NCI-H1105 (cell line): Measurements from ENCODE around the gene CPLX1.
"Not testable (repeated sequence)": the region's sequence is repeated elsewhere in the genome, so short reads cannot be mapped to it uniquely, and the experiment has no call there.

Experiments used
- DNase-seq: peaks from one replicate; lab custom pipeline; 2025; lab: John Stamatoyannopoulos, UW

Gene CPLX1

GRCh38 chr4:754221-755120, 71.5 kb downstream of the CPLX1 start:
- no peak for DNase-seq

- DNase-seq = not testable (repeated sequence)
Observed at GRCh38 chr4:753186-753585, 72.7 kb downstream of the CPLX1 start.

GRCh38 chr4:752196-752861, 73.6 kb downstream of the CPLX1 start:
- DNase-seq = no peak

GRCh38 chr4:751676-752075, 74.3 kb downstream of the CPLX1 start:
- no peak for DNase-seq

GRCh38 chr4:749698-750666, 75.9 kb downstream of the CPLX1 start:
- no peak for DNase-seq

GRCh38 chr4:748461-748860, 77.5 kb downstream of the CPLX1 start:
- no peak for DNase-seq

- DNase-seq = no peak
Observed at GRCh38 chr4:747546-748170, 78.3 kb downstream of the CPLX1 start.

GRCh38 chr4:744212-744841, 81.6 kb downstream of the CPLX1 start:
- no peak for DNase-seq

GRCh38 chr4:743463-744211, 82.3 kb downstream of the CPLX1 start:
- DNase-seq = no peak

GRCh38 chr4:742742-743311, 83.1 kb downstream of the CPLX1 start:
- no peak for DNase-seq

- DNase-seq = no peak
Observed at GRCh38 chr4:742096-742741, 83.7 kb downstream of the CPLX1 start.

- DNase-seq = no peak
Observed at GRCh38 chr4:740656-741282, 85.2 kb downstream of the CPLX1 start.

GRCh38 chr4:740011-740410, 85.9 kb downstream of the CPLX1 start:
- DNase-seq = no peak

- no peak for DNase-seq
Observed at GRCh38 chr4:739569-739968, 86.4 kb downstream of the CPLX1 start.

- DNase-seq = no peak
Observed at GRCh38 chr4:738781-739280, 87.1 kb downstream of the CPLX1 start.

GRCh38 chr4:736561-736960, 89.4 kb downstream of the CPLX1 start:
- not testable (repeated sequence) for DNase-seq

GRCh38 chr4:735583-735982, 90.3 kb downstream of the CPLX1 start:
- DNase-seq = no peak
